Measurements from ENCODE around the gene NCF2. TPM values are rescaled to one million over a fixed set of nuclear protein-coding genes. Genes with fewer than 3 reads are reported as not detected.

NCF2 gene
- total RNA-seq, 1 experiment from 2014 or later, result 65.5 TPM

DNA sequence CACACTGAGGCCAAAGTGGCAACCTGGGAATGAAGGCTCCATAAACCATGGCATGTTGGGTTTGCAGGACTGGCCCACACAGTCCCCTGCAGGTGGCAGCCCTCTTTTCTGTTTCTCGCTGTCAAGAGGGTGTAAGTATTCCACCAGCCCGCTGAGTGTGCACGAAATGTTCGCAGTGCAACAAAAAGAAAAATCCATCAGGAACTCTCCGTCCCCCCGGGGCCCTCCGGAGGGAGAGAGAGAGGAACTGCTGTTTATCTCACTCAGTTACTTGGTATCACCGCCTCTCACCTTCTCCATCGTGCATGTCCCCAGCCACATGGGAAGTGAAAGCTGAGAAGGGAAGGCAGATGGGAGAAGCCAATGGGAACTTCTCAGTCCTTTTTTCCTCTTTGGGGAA is 38.3 kb downstream of the NCF2 start:
- Histone ChIP-seq H3K27ac (no peak overlapping the region), H3K4me1 (replicated peaks; ENCODE audit: insufficient read depth) (no peaks in the 10 kb centered on the region), H3K79me2 (ENCODE audit: low read depth) (no peaks in the 10 kb centered on the region), H4K20me1 (ENCODE audit: insufficient read depth) (no peaks in the 10 kb centered on the region), H3K9me2 (ENCODE audit: insufficient read depth) (no peaks in the 10 kb centered on the region), H3F3A (ENCODE audit: insufficient read depth, low read depth) (peaks cover 54% of the 10 kb centered on the region), H2AFZ (no peak overlapping the region), H3K36me3 (ENCODE audit: low read depth) (peaks cover 57% of the 10 kb centered on the region), H3K9me3 (ENCODE audit: insufficient read depth, low read depth) (no peaks in the 10 kb centered on the region), H3K4me2 (no peak overlapping the region), H3K4me3 (no peak overlapping the region), H3K27me3 (ENCODE audit: insufficient read depth, low read depth) (no peaks in the 10 kb centered on the region)
- no peak for DNase-seq
- intact Hi-C loops (cut with micrococcal nuclease; ENCODE audit: unreplicated experiment), result loop anchor here (2.0 to 10.0 kb wide), 2 partner anchors 71 to 587 kb away; no protein-coding TSS in a partner anchor
- POLR2A ChIA-PET (ENCODE audit: unreplicated experiment), result no interaction called here
- no peak for TF ChIP-seq EZH2 (IDR thresholded peaks at IDR 0.05; ENCODE audit: low read depth)
- TF ChIP-seq, protein P1, sequence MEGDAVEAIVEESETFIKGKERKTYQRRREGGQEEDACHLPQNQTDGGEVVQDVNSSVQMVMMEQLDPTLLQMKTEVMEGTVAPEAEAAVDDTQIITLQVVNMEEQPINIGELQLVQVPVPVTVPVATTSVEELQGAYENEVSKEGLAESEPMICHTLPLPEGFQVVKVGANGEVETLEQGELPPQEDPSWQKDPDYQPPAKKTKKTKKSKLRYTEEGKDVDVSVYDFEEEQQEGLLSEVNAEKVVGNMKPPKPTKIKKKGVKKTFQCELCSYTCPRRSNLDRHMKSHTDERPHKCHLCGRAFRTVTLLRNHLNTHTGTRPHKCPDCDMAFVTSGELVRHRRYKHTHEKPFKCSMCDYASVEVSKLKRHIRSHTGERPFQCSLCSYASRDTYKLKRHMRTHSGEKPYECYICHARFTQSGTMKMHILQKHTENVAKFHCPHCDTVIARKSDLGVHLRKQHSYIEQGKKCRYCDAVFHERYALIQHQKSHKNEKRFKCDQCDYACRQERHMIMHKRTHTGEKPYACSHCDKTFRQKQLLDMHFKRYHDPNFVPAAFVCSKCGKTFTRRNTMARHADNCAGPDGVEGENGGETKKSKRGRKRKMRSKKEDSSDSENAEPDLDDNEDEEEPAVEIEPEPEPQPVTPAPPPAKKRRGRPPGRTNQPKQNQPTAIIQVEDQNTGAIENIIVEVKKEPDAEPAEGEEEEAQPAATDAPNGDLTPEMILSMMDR (conservative IDR thresholded peaks at IDR 0.05), result no peak
- CTCF ChIA-PET, result no interaction called here
- BruUV-seq (replicated peaks), result no TSS peak

DNA sequence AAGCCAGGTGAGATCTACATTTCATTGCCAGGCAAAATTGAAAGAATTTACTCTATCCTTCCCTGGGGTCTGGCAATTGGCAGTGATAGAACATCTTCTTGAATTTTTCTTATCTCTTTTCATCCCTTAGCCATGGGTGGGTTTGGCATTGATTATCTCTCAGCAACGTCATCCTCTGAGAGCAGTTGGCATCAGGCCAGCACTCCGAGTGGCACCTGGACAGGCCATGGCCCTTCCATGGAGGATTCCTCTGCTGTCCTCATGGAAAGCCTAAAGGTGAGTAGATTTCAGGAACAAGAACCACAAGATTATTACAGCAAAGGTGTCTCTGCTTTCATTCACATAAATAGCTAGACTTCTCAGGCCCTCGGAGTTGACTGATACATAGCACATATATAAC is 39.3 kb downstream of the NCF2 start:
- no peaks in the 10 kb centered on the region for H3K9me2 ChIP-seq (ENCODE audit: insufficient read depth)
- H3K79me2 ChIP-seq (ENCODE audit: low read depth), result no peaks in the 10 kb centered on the region
- intact Hi-C loops (cut with micrococcal nuclease; ENCODE audit: unreplicated experiment), result loop anchor here (10.0 kb wide), 1 partner anchor 586 kb away; no protein-coding TSS in a partner anchor
- H3F3A ChIP-seq (ENCODE audit: insufficient read depth, low read depth), result peaks cover 52% of the 10 kb centered on the region
- no peak overlapping the region for H2AFZ ChIP-seq
- H3K4me1 ChIP-seq (replicated peaks; ENCODE audit: insufficient read depth), result no peaks in the 10 kb centered on the region
- no peak for DNase-seq
- peaks cover 67% of the 10 kb centered on the region for H3K36me3 ChIP-seq (ENCODE audit: low read depth)
- no peaks in the 10 kb centered on the region for H4K20me1 ChIP-seq (ENCODE audit: insufficient read depth)
- ChIA-PET POLR2A (ENCODE audit: unreplicated experiment) (no interaction called here), CTCF (no interaction called here)
- H3K9me3 ChIP-seq (ENCODE audit: insufficient read depth, low read depth), result no peaks in the 10 kb centered on the region
- no peak overlapping the region for H3K4me2 ChIP-seq
- no peak overlapping the region for H3K4me3 ChIP-seq
- no peak overlapping the region for H3K27ac ChIP-seq
- no peak for TF ChIP-seq EZH2 (IDR thresholded peaks at IDR 0.05; ENCODE audit: low read depth)
- TF ChIP-seq, protein P1 (conservative IDR thresholded peaks at IDR 0.05), result no peak
- BruUV-seq (replicated peaks), result no TSS peak
- no peaks in the 10 kb centered on the region for H3K27me3 ChIP-seq (ENCODE audit: insufficient read depth, low read depth)

DNA sequence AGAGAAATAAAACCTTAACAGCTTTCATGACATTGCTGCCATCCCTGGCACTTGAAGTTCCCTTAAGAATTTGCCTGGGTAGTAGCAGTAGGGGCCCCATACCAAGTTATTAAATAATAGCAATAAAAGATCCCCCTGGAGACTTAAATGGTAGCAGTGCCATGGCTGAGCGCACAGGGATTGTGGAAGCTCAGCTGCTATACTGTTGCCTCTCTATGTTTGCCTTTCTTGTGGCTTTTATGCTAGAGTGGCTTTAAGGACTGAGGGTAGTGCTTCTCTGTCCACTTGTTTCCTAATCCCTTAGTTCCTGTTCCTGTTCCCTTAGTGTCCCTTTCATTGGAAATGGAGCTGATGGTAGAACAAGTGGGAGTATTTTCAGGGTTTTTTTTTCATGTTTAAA is 42.1 kb downstream of the NCF2 start:
- Histone ChIP-seq H3K4me3 (no peak overlapping the region), H3K9me3 (ENCODE audit: insufficient read depth, low read depth) (no peaks in the 10 kb centered on the region), H3K27ac (no peak overlapping the region), H2AFZ (no peak overlapping the region), H3K79me2 (ENCODE audit: low read depth) (no peaks in the 10 kb centered on the region), H4K20me1 (ENCODE audit: insufficient read depth) (no peaks in the 10 kb centered on the region), H3K27me3 (ENCODE audit: insufficient read depth, low read depth) (no peaks in the 10 kb centered on the region), H3K9me2 (ENCODE audit: insufficient read depth) (no peaks in the 10 kb centered on the region), H3K4me2 (no peak overlapping the region), H3F3A (ENCODE audit: insufficient read depth, low read depth) (peaks cover 37% of the 10 kb centered on the region; the same call in 1 of the 2 replicates), H3K4me1 (replicated peaks; ENCODE audit: insufficient read depth) (no peaks in the 10 kb centered on the region), H3K36me3 (ENCODE audit: low read depth) (peaks cover 78% of the 10 kb centered on the region)
- intact Hi-C loops (cut with micrococcal nuclease; ENCODE audit: unreplicated experiment), result no loop called here
- TF ChIP-seq, protein P1 (conservative IDR thresholded peaks at IDR 0.05), result no peak
- TF ChIP-seq EZH2 (IDR thresholded peaks at IDR 0.05; ENCODE audit: low read depth), result no peak
- BruUV-seq (replicated peaks), result no TSS peak
- ChIA-PET POLR2A (ENCODE audit: unreplicated experiment) (interaction anchor here (0.6 to 0.7 kb wide), 2 partner anchors 151 to 766 kb away, joined by 6 to 10 read pairs; no protein-coding TSS in a partner anchor), CTCF (interaction anchor here (0.6 kb wide), 1 partner anchor 93 kb away, joined by 3 read pairs; no protein-coding TSS in a partner anchor)
- DNase-seq, result no peak
